ENCODE data around the gene RASL10A. TPM values are rescaled to one million over a fixed set of nuclear protein-coding genes. Genes with fewer than 3 reads are reported as not detected.

RASL10A gene
- total RNA-seq, 1 donor from 2014 or later = 0.45 TPM

- intact Hi-C loops (cut with micrococcal nuclease) = no loop called here
Measured at GRCh38 chr22:29339381-29340235, 24.1 kb upstream of the RASL10A start.

GRCh38 chr22:29338398-29338797 is 22.9 kb upstream of the RASL10A start:
- intact Hi-C loops (cut with micrococcal nuclease) = no loop called here

GRCh38 chr22:29337631-29338284 is 22.3 kb upstream of the RASL10A start:
- intact Hi-C loops (cut with micrococcal nuclease) = no loop called here

GRCh38 chr22:29336751-29337490 is 21.4 kb upstream of the RASL10A start:
- intact Hi-C loops (cut with micrococcal nuclease) = no loop called here

- intact Hi-C loops (cut with micrococcal nuclease) = no loop called here
Measured at GRCh38 chr22:29335656-29336055, 20.2 kb upstream of the RASL10A start.

GRCh38 chr22:29334696-29335344 is 19.3 kb upstream of the RASL10A start:
- intact Hi-C loops (cut with micrococcal nuclease) = no loop called here

- intact Hi-C loops (cut with micrococcal nuclease) = no loop called here
Measured at GRCh38 chr22:29334148-29334547, 18.7 kb upstream of the RASL10A start.

GRCh38 chr22:29332886-29333496 is 17.5 kb upstream of the RASL10A start:
- intact Hi-C loops (cut with micrococcal nuclease) = no loop called here

GRCh38 chr22:29331658-29332300 is 16.3 kb upstream of the RASL10A start:
- intact Hi-C loops (cut with micrococcal nuclease) = no loop called here

- intact Hi-C loops (cut with micrococcal nuclease) = no loop called here
Measured at GRCh38 chr22:29331213-29331612, 15.7 kb upstream of the RASL10A start.

- intact Hi-C loops (cut with micrococcal nuclease) = no loop called here
Measured at GRCh38 chr22:29330753-29331152, 15.3 kb upstream of the RASL10A start.

GRCh38 chr22:29330291-29330690 is 14.8 kb upstream of the RASL10A start:
- intact Hi-C loops (cut with micrococcal nuclease) = no loop called here

- intact Hi-C loops (cut with micrococcal nuclease) = no loop called here
Measured at GRCh38 chr22:29329581-29329980, 14.1 kb upstream of the RASL10A start.

- intact Hi-C loops (cut with micrococcal nuclease) = no loop called here
Measured at GRCh38 chr22:29328566-29329500, 13.3 kb upstream of the RASL10A start.

- intact Hi-C loops (cut with micrococcal nuclease) = no loop called here
Measured at GRCh38 chr22:29328055-29328454, 12.6 kb upstream of the RASL10A start.

- intact Hi-C loops (cut with micrococcal nuclease) = no loop called here
Measured at GRCh38 chr22:29327089-29327764, 11.7 kb upstream of the RASL10A start.

- intact Hi-C loops (cut with micrococcal nuclease) = no loop called here
Measured at GRCh38 chr22:29326481-29326880, 11.0 kb upstream of the RASL10A start.

- intact Hi-C loops (cut with micrococcal nuclease) = no loop called here
Measured at GRCh38 chr22:29325785-29326315, 10.4 kb upstream of the RASL10A start.

- intact Hi-C loops (cut with micrococcal nuclease) = no loop called here
Measured at GRCh38 chr22:29325356-29325755, 9.9 kb upstream of the RASL10A start.
